ENCODE measurements around the gene TVP23B. TPM values are rescaled to one million over a fixed set of nuclear protein-coding genes. Genes with fewer than 3 reads are reported as not detected.
"Not testable (repeated sequence)": the region's sequence is repeated elsewhere in the genome, so short reads cannot be mapped to it uniquely, and the experiment has no call there.

Gene TVP23B
- total RNA-seq, 1 experiment from 2014 or later, result 31.6 TPM

- H3K9me3 ChIP-seq (ENCODE audit: low read depth, low read length, poor library complexity, severe bottlenecking); H3K27ac ChIP-seq (ENCODE audit: low read depth, low read length, poor library complexity, severe bottlenecking); POLR2A ChIA-PET (ENCODE audit: low non-redundant PET); H3K27me3 ChIP-seq (replicated peaks; ENCODE audit: insufficient read depth, low read depth, low read length, poor library complexity); CTCF ChIA-PET; DNase-seq (ENCODE audit: low spot score); H3K4me3 ChIP-seq (ENCODE audit: low read depth, low read length, poor library complexity, severe bottlenecking); H3K4me1 ChIP-seq (ENCODE audit: insufficient read depth, low read length, poor library complexity, severe bottlenecking); BruUV-seq (replicated peaks); intact Hi-C loops (cut with micrococcal nuclease; ENCODE audit: unreplicated experiment); H3K36me3 ChIP-seq (ENCODE audit: insufficient read depth, low read length, poor library complexity, severe bottlenecking): not testable (repeated sequence)
Observed at GRCh38 chr17:18746551-18746950, 34.4 kb upstream of the TVP23B start.

GRCh38 chr17:18747501-18747900, 33.5 kb upstream of the TVP23B start:
- DNase-seq (ENCODE audit: low spot score); H3K9me3 ChIP-seq (ENCODE audit: low read depth, low read length, poor library complexity, severe bottlenecking); intact Hi-C loops (cut with micrococcal nuclease; ENCODE audit: unreplicated experiment); H3K27me3 ChIP-seq (replicated peaks; ENCODE audit: insufficient read depth, low read depth, low read length, poor library complexity); H3K36me3 ChIP-seq (ENCODE audit: insufficient read depth, low read length, poor library complexity, severe bottlenecking); H3K4me3 ChIP-seq (ENCODE audit: low read depth, low read length, poor library complexity, severe bottlenecking); POLR2A ChIA-PET (ENCODE audit: low non-redundant PET); CTCF ChIA-PET; H3K27ac ChIP-seq (ENCODE audit: low read depth, low read length, poor library complexity, severe bottlenecking); BruUV-seq (replicated peaks); H3K4me1 ChIP-seq (ENCODE audit: insufficient read depth, low read length, poor library complexity, severe bottlenecking): not testable (repeated sequence)

GRCh38 chr17:18750242-18750641, 30.7 kb upstream of the TVP23B start:
- DNase-seq (ENCODE audit: low spot score); intact Hi-C loops (cut with micrococcal nuclease; ENCODE audit: unreplicated experiment): not testable (repeated sequence)

GRCh38 chr17:18753829-18754409, 27.1 kb upstream of the TVP23B start:
- H3K4me1 ChIP-seq (ENCODE audit: insufficient read depth, low read length, poor library complexity, severe bottlenecking); H3K27me3 ChIP-seq (replicated peaks; ENCODE audit: insufficient read depth, low read depth, low read length, poor library complexity); H3K4me3 ChIP-seq (ENCODE audit: low read depth, low read length, poor library complexity, severe bottlenecking); CTCF ChIA-PET; DNase-seq (ENCODE audit: low spot score); intact Hi-C loops (cut with micrococcal nuclease; ENCODE audit: unreplicated experiment); POLR2A ChIA-PET (ENCODE audit: low non-redundant PET); H3K9me3 ChIP-seq (ENCODE audit: low read depth, low read length, poor library complexity, severe bottlenecking); H3K36me3 ChIP-seq (ENCODE audit: insufficient read depth, low read length, poor library complexity, severe bottlenecking); BruUV-seq (replicated peaks); H3K27ac ChIP-seq (ENCODE audit: low read depth, low read length, poor library complexity, severe bottlenecking): not testable (repeated sequence)

More at GRCh38 chr17:18750242-18750641, 30.7 kb upstream of the TVP23B start:
- H3K4me1 ChIP-seq (ENCODE audit: insufficient read depth, low read length, poor library complexity, severe bottlenecking); H3K9me3 ChIP-seq (ENCODE audit: low read depth, low read length, poor library complexity, severe bottlenecking); CTCF ChIA-PET; H3K27ac ChIP-seq (ENCODE audit: low read depth, low read length, poor library complexity, severe bottlenecking); H3K36me3 ChIP-seq (ENCODE audit: insufficient read depth, low read length, poor library complexity, severe bottlenecking); H3K4me3 ChIP-seq (ENCODE audit: low read depth, low read length, poor library complexity, severe bottlenecking); H3K27me3 ChIP-seq (replicated peaks; ENCODE audit: insufficient read depth, low read depth, low read length, poor library complexity); POLR2A ChIA-PET (ENCODE audit: low non-redundant PET); BruUV-seq (replicated peaks): not testable (repeated sequence)

- DNase-seq (ENCODE audit: low spot score), result not testable (repeated sequence)
Observed at GRCh38 chr17:18755969-18756368, 25.0 kb upstream of the TVP23B start.

GRCh38 chr17:18757368-18758044, 23.5 kb upstream of the TVP23B start:
- DNase-seq (ENCODE audit: low spot score); H3K27ac ChIP-seq (ENCODE audit: low read depth, low read length, poor library complexity, severe bottlenecking); H3K36me3 ChIP-seq (ENCODE audit: insufficient read depth, low read length, poor library complexity, severe bottlenecking); H3K4me3 ChIP-seq (ENCODE audit: low read depth, low read length, poor library complexity, severe bottlenecking); POLR2A ChIA-PET (ENCODE audit: low non-redundant PET); BruUV-seq (replicated peaks); H3K9me3 ChIP-seq (ENCODE audit: low read depth, low read length, poor library complexity, severe bottlenecking); H3K4me1 ChIP-seq (ENCODE audit: insufficient read depth, low read length, poor library complexity, severe bottlenecking); H3K27me3 ChIP-seq (replicated peaks; ENCODE audit: insufficient read depth, low read depth, low read length, poor library complexity); intact Hi-C loops (cut with micrococcal nuclease; ENCODE audit: unreplicated experiment); CTCF ChIA-PET: not testable (repeated sequence)

More at GRCh38 chr17:18755969-18756368, 25.0 kb upstream of the TVP23B start:
- BruUV-seq (replicated peaks); CTCF ChIA-PET; H3K27me3 ChIP-seq (replicated peaks; ENCODE audit: insufficient read depth, low read depth, low read length, poor library complexity); H3K9me3 ChIP-seq (ENCODE audit: low read depth, low read length, poor library complexity, severe bottlenecking); intact Hi-C loops (cut with micrococcal nuclease; ENCODE audit: unreplicated experiment); H3K36me3 ChIP-seq (ENCODE audit: insufficient read depth, low read length, poor library complexity, severe bottlenecking); POLR2A ChIA-PET (ENCODE audit: low non-redundant PET); H3K4me1 ChIP-seq (ENCODE audit: insufficient read depth, low read length, poor library complexity, severe bottlenecking); H3K27ac ChIP-seq (ENCODE audit: low read depth, low read length, poor library complexity, severe bottlenecking); H3K4me3 ChIP-seq (ENCODE audit: low read depth, low read length, poor library complexity, severe bottlenecking): not testable (repeated sequence)

GRCh38 chr17:18758344-18758743, 22.6 kb upstream of the TVP23B start:
- POLR2A ChIA-PET (ENCODE audit: low non-redundant PET); intact Hi-C loops (cut with micrococcal nuclease; ENCODE audit: unreplicated experiment): not testable (repeated sequence)

GRCh38 chr17:18760221-18760620, 20.8 kb upstream of the TVP23B start:
- CTCF ChIA-PET; H3K27me3 ChIP-seq (replicated peaks; ENCODE audit: insufficient read depth, low read depth, low read length, poor library complexity); H3K27ac ChIP-seq (ENCODE audit: low read depth, low read length, poor library complexity, severe bottlenecking); DNase-seq (ENCODE audit: low spot score); H3K36me3 ChIP-seq (ENCODE audit: insufficient read depth, low read length, poor library complexity, severe bottlenecking); BruUV-seq (replicated peaks); H3K9me3 ChIP-seq (ENCODE audit: low read depth, low read length, poor library complexity, severe bottlenecking); POLR2A ChIA-PET (ENCODE audit: low non-redundant PET); H3K4me3 ChIP-seq (ENCODE audit: low read depth, low read length, poor library complexity, severe bottlenecking); H3K4me1 ChIP-seq (ENCODE audit: insufficient read depth, low read length, poor library complexity, severe bottlenecking); intact Hi-C loops (cut with micrococcal nuclease; ENCODE audit: unreplicated experiment): not testable (repeated sequence)

More at GRCh38 chr17:18758344-18758743, 22.6 kb upstream of the TVP23B start:
- DNase-seq (ENCODE audit: low spot score); H3K4me1 ChIP-seq (ENCODE audit: insufficient read depth, low read length, poor library complexity, severe bottlenecking); H3K4me3 ChIP-seq (ENCODE audit: low read depth, low read length, poor library complexity, severe bottlenecking); H3K9me3 ChIP-seq (ENCODE audit: low read depth, low read length, poor library complexity, severe bottlenecking); H3K27ac ChIP-seq (ENCODE audit: low read depth, low read length, poor library complexity, severe bottlenecking); H3K36me3 ChIP-seq (ENCODE audit: insufficient read depth, low read length, poor library complexity, severe bottlenecking); BruUV-seq (replicated peaks); CTCF ChIA-PET; H3K27me3 ChIP-seq (replicated peaks; ENCODE audit: insufficient read depth, low read depth, low read length, poor library complexity): not testable (repeated sequence)

Data from A673 (cell line).